Neural crest cell (in vitro differentiated cells): Measurements from ENCODE around the gene TIMP2. TPM values are rescaled to one million over a fixed set of nuclear protein-coding genes. Genes with fewer than 3 reads are reported as not detected.
A peak's percentile ranks its signal among the peaks of the same experiment; 100 is the strongest.

Experiments
- DNase-seq: peaks from one replicate; pipeline ENCODE4 v3.0.0; 2021; ENCODE audit warnings: low read depth, mixed read lengths, low spot score
- H3K27ac Mint-ChIP-seq: one replicate; pipeline ENCODE4 v1.8.0; 2021; ENCODE audit warnings: mild to moderate bottlenecking, mixed read lengths; ENCODE audit not compliant: unreplicated experiment
- H3K27me3 Mint-ChIP-seq: 2 replicates; pipeline ENCODE4 v1.8.0; 2021; ENCODE audit warnings: low read depth, mild to moderate bottlenecking, mixed read lengths
- H3K36me3 Mint-ChIP-seq: 2 replicates; pipeline ENCODE4 v1.8.0; 2021; ENCODE audit warnings: low read depth, mild to moderate bottlenecking, mixed read lengths
- H3K4me1 Mint-ChIP-seq: 2 replicates; pipeline ENCODE4 v1.8.0; 2021; ENCODE audit warnings: mixed read lengths
- H3K4me3 Mint-ChIP-seq: one replicate; pipeline ENCODE4 v1.8.0; 2021; ENCODE audit warnings: mild to moderate bottlenecking, mixed read lengths
- H3K9me3 Mint-ChIP-seq: 2 replicates; pipeline ENCODE4 v1.8.0; 2021; ENCODE audit warnings: mixed read lengths
- total RNA-seq: library from RNA; stranded (reverse); gene quantifications from 2 replicates; pipeline ENCODE4 v1.2.1, GENCODE V29; 2021
- TF ChIP-seq, protein P1 (sequence below): fragments of 200-600 bp; sonication (generic); conservative IDR thresholded peaks from 2 replicates; pipeline ENCODE4 v1.5.0; 2021; ENCODE audit warnings: antibody characterized with exemption, mild to moderate bottlenecking

TIMP2 gene
- total RNA-seq, 1 donor from 2014 or later, result 58.5 TPM

DNA sequence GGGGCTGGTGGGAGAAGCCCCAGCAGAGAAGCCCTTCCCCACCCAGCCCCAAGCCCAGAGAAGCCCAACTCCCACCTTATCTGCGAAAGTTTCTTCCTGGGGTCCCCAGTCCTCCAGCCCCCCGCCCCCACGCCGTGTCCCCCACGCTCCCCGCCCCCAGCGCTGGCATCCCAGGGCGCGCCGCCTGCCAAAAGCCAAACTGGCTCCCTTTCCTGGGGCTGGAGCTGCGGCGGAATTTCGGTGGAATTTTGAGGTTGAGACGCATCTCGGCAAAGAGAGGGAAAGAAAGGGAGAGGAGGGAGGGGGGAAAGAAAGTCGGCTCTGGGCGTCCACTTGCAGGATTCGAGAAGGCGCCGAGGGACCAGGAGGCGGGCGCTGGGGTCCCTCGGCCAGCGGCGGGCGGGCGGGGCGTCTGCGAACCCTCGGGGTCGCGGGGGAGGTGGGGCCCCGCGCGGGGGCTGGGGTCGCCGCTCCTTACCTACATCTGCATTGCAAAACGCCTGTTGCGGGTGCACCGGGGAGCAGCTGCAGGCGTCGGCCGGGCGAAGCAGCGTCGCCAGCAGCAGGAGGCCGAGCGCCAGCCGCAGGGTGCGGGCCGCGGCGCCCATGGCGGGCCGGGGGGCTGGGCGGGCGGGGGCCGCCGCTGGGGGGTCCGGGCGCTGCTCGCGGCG is 571 bp downstream of the TIMP2 start:
- no peaks in the 10 kb centered on the region for H3K36me3 Mint-ChIP-seq
- peaks cover 49% of the 10 kb centered on the region for H3K4me1 Mint-ChIP-seq
- no peaks in the 10 kb centered on the region for H3K27me3 Mint-ChIP-seq
- peak; percentile 20 for DNase-seq
- peak overlapping the region; percentile 81 for H3K4me3 Mint-ChIP-seq
- no peaks in the 10 kb centered on the region for H3K9me3 Mint-ChIP-seq
- TF ChIP-seq, protein P1, sequence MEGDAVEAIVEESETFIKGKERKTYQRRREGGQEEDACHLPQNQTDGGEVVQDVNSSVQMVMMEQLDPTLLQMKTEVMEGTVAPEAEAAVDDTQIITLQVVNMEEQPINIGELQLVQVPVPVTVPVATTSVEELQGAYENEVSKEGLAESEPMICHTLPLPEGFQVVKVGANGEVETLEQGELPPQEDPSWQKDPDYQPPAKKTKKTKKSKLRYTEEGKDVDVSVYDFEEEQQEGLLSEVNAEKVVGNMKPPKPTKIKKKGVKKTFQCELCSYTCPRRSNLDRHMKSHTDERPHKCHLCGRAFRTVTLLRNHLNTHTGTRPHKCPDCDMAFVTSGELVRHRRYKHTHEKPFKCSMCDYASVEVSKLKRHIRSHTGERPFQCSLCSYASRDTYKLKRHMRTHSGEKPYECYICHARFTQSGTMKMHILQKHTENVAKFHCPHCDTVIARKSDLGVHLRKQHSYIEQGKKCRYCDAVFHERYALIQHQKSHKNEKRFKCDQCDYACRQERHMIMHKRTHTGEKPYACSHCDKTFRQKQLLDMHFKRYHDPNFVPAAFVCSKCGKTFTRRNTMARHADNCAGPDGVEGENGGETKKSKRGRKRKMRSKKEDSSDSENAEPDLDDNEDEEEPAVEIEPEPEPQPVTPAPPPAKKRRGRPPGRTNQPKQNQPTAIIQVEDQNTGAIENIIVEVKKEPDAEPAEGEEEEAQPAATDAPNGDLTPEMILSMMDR, result no peak
- no peak overlapping the region for H3K27ac Mint-ChIP-seq

- DNase-seq, result no peak
- Mint-ChIP-seq H3K9me3 (no peaks in the 10 kb centered on the region), H3K36me3 (no peaks in the 10 kb centered on the region), H3K27me3 (no peaks in the 10 kb centered on the region), H3K4me1 (peaks cover 49% of the 10 kb centered on the region), H3K4me3 (peak overlapping the region; percentile 81), H3K27ac (peak overlapping the region; percentile 57)
- TF ChIP-seq, protein P1, result no peak
Observed at GRCh38 chr17:78923660-78924453, 1.3 kb downstream of the TIMP2 start.

- Mint-ChIP-seq H3K27me3 (no peaks in the 10 kb centered on the region), H3K4me1 (peaks cover 51% of the 10 kb centered on the region), H3K27ac (no peak overlapping the region), H3K36me3 (no peaks in the 10 kb centered on the region), H3K9me3 (no peaks in the 10 kb centered on the region), H3K4me3 (peak overlapping the region; percentile 86)
- DNase-seq, result no peak
- TF ChIP-seq, protein P1, result no peak
Observed at GRCh38 chr17:78922816-78923498, 2.2 kb downstream of the TIMP2 start.

- Mint-ChIP-seq H3K9me3 (no peaks in the 10 kb centered on the region), H3K4me3 (peak overlapping the region; percentile 86), H3K36me3 (no peaks in the 10 kb centered on the region), H3K27me3 (no peaks in the 10 kb centered on the region), H3K27ac (no peak overlapping the region), H3K4me1 (peaks cover 59% of the 10 kb centered on the region)
- no peak for DNase-seq
- TF ChIP-seq, protein P1, result no peak
Observed at GRCh38 chr17:78921437-78921971, 3.7 kb downstream of the TIMP2 start.

GRCh38 chr17:78920528-78920927 is 4.7 kb downstream of the TIMP2 start:
- Mint-ChIP-seq H3K27ac (no peak overlapping the region), H3K9me3 (no peaks in the 10 kb centered on the region), H3K36me3 (no peaks in the 10 kb centered on the region), H3K27me3 (no peaks in the 10 kb centered on the region), H3K4me3 (peak overlapping the region; percentile 86), H3K4me1 (peaks cover 62% of the 10 kb centered on the region)
- DNase-seq, result no peak
- TF ChIP-seq, protein P1, result no peak
